HFF-Myc (cell line): ENCODE measurements around the gene MAN1C1.

ENCODE experiments used
- DNase-seq: peaks from one replicate; pipeline ENCODE4 v3.0.0-alpha.2; 2011; ENCODE audit warnings: low read depth; ENCODE audit errors: extremely low read depth
- H3K4me3 ChIP-seq: replicated peaks from 2 replicates; pipeline ENCODE4 v1.5.1; 2011; ENCODE audit warnings: low read depth, mild to moderate bottlenecking, control low read depth, low read length
- CTCF ChIP-seq: IDR thresholded peaks from 2 replicates; pipeline ENCODE4 v1.5.1; 2012; ENCODE audit warnings: mild to moderate bottlenecking, low read depth, low read length, control low read depth; ENCODE audit errors: missing control alignments

Gene MAN1C1

GRCh38 chr1:25765136-25765922 is 148.7 kb downstream of the MAN1C1 start:
- DNase-seq: no peak
- H3K4me3 ChIP-seq: no peak overlapping the region
- no peak for TF ChIP-seq CTCF

- H3K4me3 ChIP-seq: no peak overlapping the region
- no peak for TF ChIP-seq CTCF
- DNase-seq: no peak
These were observed 149.5 kb downstream of the MAN1C1 start for GRCh38 chr1:25765923-25766589.

- no peak for TF ChIP-seq CTCF
- H3K4me3 ChIP-seq: no peak overlapping the region
- no peak for DNase-seq
These were observed 150.3 kb downstream of the MAN1C1 start for GRCh38 chr1:25766721-25767436.

- H3K4me3 ChIP-seq: no peak overlapping the region
- DNase-seq: no peak
- no peak for TF ChIP-seq CTCF
These were observed 150.8 kb downstream of the MAN1C1 start for GRCh38 chr1:25767437-25767770.

- TF ChIP-seq CTCF: no peak
- DNase-seq: no peak
- no peak overlapping the region for H3K4me3 ChIP-seq
These were observed 152.4 kb downstream of the MAN1C1 start for GRCh38 chr1:25768999-25769398.

GRCh38 chr1:25769625-25770383 is 153.2 kb downstream of the MAN1C1 start:
- no peak for TF ChIP-seq CTCF
- H3K4me3 ChIP-seq: no peak overlapping the region
- no peak for DNase-seq
